ENCODE data around the gene F12.
"Not testable (repeated sequence)": the region's sequence is repeated elsewhere in the genome, so short reads cannot be mapped to it uniquely, and the experiment has no call there.

F12 gene

DNA sequence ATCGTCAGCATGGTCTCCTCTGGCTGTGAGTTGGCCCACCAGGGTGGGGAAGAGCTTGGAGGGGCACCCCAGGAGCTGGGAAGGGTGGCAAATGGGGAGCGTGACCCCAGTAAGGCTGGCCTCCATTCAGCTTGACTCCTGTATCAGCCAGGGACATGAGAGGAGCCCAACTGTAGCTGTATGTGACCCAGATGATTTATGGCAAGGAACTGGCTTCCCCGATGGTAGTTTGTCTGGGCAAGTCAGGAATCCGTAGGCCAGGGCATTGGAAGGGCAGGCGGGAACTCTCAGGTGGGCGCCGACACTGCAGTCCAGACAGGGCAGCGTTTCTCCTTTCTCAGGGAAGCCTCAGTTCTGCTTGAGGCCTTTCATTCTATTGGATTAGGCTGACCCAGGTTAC lies 22.8 kb downstream of the F12 start:
- DNase-seq (ENCODE audit: low read depth): no peak

DNA sequence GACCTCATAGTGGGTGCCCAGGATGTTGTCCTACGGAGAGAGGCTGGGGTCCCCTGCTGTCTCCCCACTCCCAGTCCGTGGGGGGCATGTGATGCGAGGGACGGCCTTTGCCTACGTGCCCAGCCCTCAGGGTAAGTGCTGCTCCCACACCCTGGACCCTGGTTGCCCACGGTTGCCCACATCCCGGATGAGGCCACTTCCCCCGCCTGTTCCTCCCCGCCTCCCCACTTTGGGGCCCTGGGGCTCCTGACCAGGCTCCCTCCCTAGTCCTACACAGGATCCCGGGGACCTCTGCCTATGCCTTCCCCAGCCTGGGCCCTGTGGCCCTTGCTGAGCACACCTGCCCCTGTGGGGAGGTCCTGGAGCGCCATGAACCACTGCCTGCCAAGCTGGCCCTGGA lies 23.6 kb downstream of the F12 start:
- DNase-seq (ENCODE audit: low read depth): no peak

DNA sequence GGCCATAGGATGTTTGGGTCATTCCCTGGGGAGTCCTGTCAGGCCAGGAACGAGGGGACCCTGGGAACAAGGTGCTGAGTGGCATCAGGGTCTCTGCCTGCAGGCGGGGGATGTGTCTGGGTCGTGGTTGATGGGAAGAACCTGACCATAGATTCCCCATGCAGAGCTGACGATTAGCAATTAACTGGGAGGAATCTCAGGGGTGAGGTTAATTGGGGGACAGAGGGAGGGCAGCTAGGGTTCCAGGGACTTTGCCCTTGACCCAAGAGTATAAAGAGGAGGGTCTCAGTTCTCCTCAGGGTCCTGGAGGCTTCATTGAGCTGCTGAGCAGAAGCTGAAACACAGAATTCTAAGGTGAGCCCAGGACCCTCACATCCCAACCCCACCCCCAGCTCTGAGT lies 25.2 kb downstream of the F12 start, which contains the start of gene SLC34A1:
SLC34A1 (plus strand) TSS at position 301 of the 400 bp plus-strand sequence. CDS start 1,308 bp downstream, outside the sequence.
- no peak for DNase-seq (ENCODE audit: low read depth)

DNA sequence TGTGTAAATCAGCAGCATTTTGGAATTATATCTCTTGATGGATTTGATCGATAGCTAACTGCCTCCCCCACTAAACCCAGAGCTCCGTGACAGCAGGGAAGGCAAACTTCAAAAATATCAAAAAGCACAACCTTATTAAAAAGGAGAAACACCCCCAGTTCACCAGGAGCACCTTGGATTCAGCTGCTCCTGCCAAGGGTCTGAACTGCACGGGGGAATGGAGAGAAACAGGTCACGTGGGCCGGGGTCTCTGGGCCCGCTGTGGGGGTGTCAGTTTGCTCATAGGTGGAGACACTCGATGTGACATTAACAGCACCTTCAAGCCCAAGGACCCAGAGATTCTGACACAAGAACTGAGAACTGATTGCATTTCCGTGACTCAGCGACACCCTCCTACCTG lies 26.2 kb downstream of the F12 start:
- no peak for DNase-seq (ENCODE audit: low read depth)

DNA sequence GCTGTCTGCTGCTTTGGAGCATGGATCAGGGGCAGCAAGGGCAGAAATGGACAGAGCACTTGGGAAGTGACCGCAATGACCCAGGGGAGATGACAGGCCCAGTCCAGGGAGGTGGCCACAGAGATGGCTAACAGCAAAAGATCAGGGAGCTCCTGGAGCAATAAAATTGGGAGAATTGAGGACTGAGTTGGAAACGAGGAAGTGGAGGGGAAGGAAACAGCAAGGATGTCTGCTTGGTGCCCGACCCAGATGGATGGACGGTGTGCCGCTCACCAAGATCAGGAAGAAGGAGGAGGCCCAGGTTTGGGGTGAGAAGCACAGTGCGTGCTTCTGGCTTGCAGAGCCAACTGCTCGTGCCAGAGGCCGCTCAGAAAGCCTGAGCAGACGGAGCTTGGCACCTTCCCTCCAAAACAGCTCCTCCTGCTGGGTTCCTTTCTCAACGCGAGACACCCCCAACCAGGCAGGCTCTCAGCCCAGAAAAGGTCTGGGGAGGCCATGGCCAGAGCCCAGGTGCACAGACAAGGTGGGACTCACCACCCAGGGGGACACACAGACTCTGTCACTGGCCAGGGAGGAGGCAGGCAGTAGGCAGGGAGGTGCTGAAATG lies 26.8 kb downstream of the F12 start:
- no peak for DNase-seq (ENCODE audit: low read depth)

DNA sequence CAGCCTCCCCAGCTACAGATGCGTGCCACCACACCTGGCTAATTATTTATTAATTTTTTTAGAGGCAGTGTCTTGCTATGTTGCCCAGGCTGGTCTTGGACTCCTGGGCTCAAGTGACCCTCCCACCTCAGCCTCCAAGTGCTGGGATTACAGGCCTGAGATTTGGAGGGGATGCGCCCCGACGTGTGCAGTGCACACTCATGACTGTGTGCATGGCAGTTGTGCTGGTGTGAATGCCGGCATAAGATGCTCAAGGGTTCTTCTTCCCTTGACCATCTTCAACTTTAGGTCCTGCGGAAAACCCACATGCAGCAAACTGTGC lies 28.6 kb downstream of the F12 start:
- no peak for DNase-seq (ENCODE audit: low read depth)

DNA sequence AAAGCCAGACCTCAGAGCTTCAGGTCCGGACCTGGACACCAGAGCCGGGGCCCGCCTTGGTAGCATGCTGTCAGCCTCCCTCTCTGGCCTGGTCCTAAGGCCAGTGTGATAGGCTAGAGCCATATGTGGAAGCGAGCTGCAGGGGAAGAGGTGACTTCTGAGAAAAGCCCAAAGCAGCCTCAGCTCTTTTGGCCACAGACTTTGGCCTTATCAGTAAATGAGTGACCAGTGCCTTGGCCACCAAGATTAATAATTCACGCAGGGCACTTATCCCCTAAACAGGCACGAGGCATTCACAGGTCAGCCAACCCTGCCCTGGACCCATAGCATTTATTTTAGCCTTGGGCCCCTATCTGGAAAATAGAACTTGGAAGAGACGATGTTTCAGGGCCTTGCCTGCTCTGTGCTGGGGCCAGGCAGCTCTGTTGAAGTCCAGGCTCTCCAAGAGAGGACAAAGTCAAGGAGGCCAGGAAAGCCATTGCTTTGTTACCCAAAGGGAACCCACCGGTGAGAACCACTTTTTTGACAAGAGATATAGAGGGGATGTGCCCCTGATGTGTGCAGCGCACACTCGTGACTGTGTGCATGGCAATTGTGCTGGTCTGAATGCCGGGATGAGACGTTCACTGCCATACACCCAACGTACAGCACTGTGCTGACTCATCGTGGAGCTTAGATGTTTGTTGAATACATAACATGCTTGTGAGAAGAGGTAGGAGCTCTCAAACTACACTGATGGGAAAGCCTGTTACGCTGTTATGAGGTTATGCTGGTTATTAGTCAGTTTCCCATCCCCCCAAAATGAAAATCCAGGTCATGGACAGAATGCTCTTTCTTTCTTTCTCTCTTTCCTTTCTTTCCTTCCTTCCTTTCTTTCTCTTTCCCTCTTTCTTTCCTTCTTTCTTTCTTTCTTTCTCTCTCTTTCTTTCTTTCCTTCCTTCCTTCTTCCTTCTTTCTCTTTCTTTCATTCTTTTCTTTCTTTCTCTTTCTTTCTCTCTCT lies 30.2 kb downstream of the F12 start:
- no peak for DNase-seq (ENCODE audit: low read depth)

DNA sequence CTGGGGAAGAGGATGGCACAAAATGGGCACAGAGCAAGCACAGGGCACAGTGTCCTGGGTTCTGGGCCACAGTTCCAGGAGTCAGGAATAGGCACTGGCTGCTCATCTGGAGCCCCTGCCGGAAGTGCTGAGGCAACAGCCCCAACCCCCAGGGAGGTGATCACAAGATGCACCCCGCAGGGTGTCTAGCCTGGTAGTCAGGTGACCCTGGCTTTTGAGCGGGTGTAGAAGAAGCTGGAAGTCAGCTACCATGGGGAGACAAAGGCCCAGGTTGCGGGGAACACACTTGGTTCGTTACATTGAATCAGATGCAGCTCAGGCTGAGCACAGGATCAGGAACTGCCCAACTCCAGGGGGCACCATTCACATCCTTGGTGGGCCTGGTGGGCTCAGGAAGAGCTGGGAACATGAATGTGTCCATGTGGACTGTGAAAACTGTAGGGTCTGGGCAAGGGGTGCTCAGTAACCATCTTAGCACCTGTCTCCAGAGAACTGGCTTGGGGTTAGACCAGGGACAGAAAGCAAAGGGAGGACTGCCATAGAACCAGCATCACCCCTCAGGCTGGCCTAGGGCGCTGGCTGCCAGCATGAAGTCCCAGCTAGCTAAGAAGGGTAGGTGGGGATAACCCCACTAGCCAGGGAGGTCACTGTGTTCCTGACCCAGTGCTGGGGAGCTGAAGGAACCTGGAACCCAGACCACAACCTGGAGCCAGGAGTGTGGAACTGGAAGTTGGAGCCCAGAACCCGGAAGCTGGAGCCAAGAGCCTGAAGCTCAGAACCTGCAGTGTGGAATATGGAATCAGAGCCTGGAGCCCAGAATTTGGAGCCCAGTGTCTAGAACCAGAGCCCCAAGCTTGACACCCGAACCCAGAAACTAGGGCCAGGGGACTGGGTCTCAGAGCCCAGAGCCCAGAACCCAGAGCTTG lies 31.2 kb downstream of the F12 start:
- DNase-seq (ENCODE audit: low read depth): no peak

DNA sequence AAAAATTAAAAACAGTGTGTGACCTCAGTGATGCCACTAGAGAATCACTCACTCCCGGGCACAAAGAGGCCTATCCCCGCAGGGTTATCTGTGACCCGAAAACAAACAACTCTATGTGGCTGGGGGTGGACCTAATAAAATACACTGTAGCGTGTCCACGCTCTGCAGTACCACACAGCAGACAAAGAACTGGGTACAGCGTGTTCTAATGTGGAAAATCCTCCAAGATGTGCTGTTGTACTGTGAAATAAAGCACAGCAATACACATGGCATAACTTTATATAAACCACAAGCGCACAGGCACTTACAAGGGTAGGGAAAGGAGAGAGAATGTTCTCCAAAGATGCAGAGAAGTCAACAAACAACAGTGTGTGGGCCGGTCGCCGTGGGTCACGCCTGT lies 33.3 kb downstream of the F12 start:
- no peak for DNase-seq (ENCODE audit: low read depth)

DNA sequence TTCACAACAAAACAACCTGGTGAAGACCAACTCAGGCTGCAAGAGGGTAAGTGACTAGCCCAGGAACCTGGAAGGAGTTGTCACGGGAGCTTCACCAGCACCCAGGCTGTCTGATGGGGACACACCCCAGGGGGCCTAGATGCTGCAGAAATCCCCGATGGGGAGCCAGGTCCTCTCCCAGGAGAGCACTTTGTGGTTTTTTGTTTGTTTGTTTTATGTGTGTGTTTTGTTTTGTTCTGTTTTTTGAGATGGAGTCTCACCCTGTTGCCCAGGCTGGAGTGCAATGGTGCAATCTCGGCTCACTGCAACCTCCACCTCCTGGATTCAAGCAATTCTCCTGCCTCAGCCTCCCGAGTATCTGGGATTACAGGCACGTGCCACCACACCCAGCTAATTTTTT lies 33.8 kb downstream of the F12 start:
- DNase-seq (ENCODE audit: low read depth): not testable (repeated sequence)

DNA sequence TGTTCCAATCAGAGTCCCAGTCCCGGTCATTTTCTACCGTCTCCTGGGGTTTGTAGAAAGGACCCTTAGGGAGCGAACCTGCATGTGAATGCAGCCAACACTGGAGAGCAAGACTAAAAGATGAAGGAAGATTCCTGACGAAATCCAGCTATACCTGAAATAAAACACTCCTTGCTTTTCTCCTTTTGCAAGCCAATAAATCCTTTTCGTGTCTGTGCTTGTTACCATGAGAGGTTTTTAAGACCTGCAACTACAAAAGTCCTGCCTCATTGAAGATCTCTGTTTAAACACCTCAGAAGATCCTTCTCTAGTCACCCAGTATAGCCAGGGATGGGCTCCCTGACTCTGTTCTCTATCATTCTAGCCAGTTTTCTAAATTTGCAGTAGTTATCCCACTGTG lies 35.2 kb downstream of the F12 start:
- no peak for DNase-seq (ENCODE audit: low read depth)

DNA sequence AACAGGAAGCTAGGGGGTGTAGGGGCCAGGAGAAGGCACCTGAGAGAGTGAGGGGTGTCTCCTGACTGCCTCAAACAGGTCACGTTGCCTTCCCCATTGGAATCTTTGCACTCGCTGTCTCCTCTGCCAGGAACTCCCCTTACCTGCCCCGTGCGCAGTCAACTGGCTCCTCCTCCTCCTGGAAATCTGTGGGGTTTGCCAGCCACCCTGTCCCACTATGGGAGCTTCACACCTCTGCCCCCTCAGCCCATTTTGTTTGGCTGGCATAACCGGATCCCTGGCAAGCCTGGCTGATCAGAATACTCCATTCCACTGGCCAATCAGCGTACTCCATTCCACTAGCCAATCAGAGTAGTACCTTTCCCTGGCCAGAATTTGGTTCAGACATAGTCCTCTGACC lies 35.6 kb downstream of the F12 start:
- no peak for DNase-seq (ENCODE audit: low read depth)

DNA sequence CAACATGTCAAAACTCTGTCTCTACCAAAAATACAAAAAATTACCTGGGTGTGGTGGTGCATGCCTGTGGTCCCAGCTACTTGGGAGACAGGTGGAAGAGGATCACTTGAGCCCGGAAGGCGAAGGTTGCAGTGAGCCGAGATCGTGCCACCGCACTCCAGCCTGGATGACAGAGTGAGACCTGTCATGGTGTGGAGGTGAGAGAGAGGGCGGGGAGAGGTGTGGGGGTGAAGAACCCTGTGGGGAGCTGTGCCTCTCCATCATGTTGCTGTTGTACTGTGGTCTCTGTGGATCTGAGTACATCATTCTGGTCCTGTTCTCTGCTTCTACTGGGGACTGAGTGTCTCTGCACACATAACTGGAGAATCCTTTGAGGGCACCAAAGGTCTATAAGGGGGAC lies 36.5 kb downstream of the F12 start:
- DNase-seq (ENCODE audit: low read depth): no peak

DNA sequence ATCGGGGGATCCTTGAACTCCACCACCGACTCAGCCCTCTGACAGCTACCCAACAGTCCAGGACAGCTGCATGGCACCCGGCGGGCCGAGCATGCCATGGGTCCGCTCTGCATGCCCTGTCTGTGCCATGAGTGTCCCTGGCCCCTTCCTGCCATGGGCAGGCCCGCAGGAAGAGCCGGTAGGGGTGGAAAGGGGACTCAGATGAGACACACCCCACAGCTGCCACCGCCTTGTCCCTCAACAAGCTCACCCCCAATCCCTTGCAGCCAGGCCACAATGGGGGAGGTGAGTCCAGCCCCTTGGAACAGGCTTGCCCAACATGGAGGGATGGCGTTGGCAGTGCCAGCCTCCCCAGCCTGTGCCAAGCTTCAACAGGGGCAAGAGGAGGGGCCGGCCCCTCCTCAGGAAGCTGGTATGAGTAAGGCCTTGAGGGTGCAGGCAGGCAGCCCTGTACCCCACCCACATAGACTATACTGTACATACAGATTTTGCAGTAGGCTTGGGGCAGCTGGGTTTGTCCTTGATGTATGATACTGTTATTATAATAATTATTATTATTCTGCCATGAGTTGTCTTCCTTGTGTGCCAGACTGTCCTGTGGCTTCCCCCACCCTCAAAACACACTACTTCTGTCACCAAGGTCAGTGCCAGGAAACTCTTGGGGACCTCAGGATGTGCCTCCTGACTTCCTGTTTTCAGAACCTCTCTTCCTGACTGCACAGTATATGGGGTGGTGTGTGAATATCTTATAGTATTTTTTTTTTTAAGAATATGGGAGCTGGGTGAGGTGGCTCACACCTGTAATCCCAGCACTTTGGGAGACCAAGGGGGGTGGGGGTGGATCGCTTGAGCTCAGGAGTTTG lies 37.1 kb downstream of the F12 start:
- no peak for DNase-seq (ENCODE audit: low read depth)

DNA sequence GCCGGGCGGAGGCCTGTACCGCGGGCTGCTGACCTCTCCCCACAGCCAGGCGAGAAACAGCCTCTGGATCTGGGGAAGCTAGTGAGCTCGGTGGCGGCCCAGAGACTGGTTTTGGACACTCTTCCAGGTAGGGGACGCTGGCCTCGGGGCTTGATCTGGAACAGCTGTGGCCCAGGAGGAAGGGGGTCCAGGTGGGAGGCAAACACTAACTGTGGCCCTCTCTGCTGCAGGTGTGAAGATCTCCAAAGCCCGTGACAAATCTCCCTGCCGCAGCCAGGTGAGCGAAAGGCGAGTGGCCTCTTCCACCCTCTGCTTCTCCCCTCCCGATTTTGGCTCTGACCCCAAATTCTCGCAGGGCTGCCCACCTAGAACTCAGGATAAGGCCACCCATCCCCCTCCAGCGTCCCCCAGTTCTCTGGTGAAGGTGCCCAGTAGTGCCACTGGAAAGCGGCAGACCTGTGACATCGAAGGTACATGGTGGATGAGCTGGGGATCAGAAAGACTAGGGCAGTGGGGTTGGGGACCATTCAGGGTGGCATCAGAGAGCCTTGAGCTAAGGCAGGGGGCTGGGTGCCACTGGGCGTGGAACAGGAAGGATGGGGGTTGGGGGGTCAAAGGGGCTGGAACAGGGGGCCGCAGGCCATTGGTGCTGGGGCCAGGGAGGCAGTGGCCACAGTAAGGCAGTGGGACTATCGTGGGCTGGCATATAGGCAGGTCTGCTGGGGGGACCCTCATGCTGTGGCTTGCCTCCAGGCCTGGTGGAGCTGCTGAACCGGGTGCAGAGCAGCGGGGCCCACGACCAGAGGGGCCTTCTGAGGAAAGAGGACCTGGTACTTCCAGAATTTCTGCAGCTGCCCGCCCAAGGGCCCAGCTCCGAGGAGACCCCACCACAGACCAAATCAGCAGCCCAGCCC lies 38.0 kb downstream of the F12 start:
- DNase-seq (ENCODE audit: low read depth): no peak

DNA sequence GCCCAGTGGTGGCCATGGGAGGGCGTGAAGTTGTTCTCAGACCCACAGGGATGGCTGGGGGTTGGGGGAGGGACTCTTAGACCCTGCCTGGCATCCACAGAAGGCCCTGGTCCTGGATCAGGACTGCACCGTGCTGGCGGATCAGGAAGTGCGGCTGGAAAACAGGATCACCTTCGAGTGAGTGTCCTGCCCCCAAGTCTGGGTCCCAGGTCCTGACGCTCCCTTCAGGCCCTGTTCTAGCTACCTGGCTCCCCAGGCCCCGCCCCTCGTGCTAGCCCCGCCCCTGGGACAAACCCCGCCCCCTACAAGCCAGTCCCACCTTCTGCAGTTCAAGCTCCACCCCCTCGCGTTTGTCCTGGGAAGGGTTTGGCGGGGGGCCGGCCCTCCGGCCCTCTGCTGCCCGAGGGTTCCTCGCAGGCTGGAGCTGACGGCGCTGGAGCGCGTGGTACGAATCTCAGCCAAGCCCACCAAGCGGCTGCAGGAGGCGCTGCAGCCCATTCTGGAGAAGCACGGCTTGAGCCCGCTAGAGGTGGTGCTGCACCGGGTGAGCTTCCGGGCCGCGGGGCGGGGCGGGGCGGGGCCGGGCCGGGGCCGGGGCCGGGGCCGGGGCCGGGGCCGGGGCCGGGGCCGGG lies 38.8 kb downstream of the F12 start:
- DNase-seq (ENCODE audit: low read depth): no peak

DNA sequence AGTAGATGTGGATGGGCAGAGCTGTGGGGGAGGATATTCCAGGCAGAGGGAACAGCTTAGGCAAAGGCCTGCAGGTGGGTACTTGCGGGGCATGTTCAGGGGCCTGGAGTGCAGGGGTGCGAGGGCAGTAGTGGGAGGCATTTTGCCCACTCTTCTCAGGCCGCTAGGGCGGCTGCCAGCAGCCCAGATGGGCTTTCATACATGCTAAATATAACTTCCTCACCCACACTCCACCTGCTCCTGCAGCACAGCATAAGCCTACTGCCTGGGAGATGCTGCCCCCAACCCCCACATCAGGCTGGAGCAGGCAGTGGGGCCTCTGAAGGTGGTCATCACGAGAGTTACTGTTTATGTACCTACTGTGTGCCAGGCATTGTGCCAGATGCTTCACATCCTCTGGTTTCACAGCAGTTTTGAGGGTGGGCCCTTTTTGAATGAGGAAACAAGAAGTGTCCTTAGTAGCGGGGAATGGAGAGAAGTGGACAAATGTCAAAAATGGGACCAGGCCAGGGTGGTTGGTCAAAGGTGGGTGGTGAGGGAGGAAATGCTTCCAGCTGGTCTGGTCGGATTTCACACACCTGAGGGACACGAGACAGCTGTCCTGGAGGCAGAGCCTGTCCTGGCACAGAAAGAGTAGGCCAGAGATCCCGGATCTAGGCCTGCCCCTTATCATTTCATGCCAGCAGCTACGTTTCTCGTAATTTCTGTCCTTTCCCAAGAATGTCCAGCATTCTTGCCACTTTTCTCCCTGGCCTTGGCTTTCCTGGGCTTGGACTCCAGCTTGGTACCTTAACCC lies 39.5 kb downstream of the F12 start:
- DNase-seq (ENCODE audit: low read depth): no peak

DNA sequence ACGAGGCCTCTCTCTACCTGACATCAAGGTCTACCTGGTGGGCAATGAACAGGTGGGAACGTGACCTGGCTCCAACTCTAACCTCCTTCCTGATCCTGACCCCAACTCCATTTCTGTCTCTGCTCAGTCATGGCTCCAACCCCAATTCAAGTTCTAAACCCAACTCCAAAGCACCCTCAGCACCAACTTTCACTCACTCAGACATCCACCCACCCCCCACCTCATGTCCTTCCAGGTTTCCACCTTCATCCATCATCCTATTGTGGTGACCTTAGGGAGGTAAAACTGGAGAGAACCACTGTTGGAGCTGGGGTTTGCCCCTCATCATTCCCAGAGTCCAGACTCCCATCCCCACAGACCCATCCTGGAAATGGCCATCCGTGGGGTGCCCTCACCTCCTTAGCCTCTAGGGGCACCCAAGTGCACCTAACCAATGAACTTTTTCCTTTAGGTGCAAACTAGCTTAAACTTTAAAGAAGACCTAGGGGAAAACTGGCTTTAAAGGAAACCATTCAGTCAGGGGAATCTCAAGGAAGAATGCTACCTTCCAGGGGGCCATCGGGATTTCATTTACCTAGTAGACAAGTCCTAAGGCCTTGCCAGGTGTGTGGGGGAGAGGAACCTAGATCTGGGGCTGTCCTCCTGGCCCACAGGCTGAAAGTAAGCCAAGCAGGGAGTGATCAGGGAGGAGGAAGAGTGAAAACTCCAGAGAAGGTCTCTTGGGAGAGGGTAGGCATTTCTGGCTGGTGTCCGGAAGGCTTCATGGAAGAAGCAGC lies 40.3 kb downstream of the F12 start:
- no peak for DNase-seq (ENCODE audit: low read depth)

Measured in stimulated activated CD8-positive, alpha-beta memory T cell treated with anti-CD3 and anti-CD28 coated beads, Interleukin-12 subunit alpha, Interleukin-12 subunit beta, amount 100 ng/mL, for 1 hour (primary cell).